ENCODE results near the gene MEGF8. TPM values are rescaled to one million over a fixed set of nuclear protein-coding genes. Genes with fewer than 3 reads are reported as not detected.

Gene MEGF8
- total RNA-seq, 1 donor from 2014 or later = 30.2 TPM

GRCh38 chr19:42348211-42348610 is 22.8 kb downstream of the MEGF8 start:
- H3K4me3 ChIP-seq (ENCODE audit: low read depth, low read length) = no peak overlapping the region
- no peak for TF ChIP-seq CTCF (conservative IDR thresholded peaks at IDR 0.05; ENCODE audit: low read depth, low read length)
- no peak for DNase-seq (ENCODE audit: low read depth)

- no peak for DNase-seq (ENCODE audit: low read depth)
- H3K4me3 ChIP-seq (ENCODE audit: low read depth, low read length) = no peak overlapping the region
- TF ChIP-seq CTCF (conservative IDR thresholded peaks at IDR 0.05; ENCODE audit: low read depth, low read length) = no peak
Observed at GRCh38 chr19:42349378-42350107, 24.1 kb downstream of the MEGF8 start.

DNA sequence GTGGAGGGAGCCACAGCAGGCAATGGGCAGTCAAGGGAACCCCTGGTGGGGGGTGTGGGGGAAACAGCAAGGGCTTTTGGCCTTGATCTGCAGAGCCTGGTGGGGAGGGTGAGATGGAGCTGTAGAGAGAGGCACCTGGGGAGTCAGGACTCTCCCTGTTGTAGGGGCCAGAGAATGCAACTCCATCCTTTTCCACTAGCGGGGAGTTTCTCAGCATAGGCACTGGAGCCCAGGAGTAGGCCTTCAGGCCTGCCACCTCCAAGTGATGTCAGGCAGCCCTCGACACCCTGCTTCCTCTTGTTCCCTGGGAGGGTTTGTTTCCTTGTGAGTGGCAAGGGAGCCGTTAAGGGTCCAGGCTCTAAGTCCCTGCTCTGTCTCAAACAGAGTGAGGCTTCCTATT is 25.0 kb downstream of the MEGF8 start:
- H3K4me3 ChIP-seq (ENCODE audit: low read depth, low read length) = no peak overlapping the region
- DNase-seq (ENCODE audit: low read depth) = no peak
- no peak for TF ChIP-seq CTCF (conservative IDR thresholded peaks at IDR 0.05; ENCODE audit: low read depth, low read length)

- no peak for TF ChIP-seq CTCF (conservative IDR thresholded peaks at IDR 0.05; ENCODE audit: low read depth, low read length)
- DNase-seq (ENCODE audit: low read depth) = no peak
- H3K4me3 ChIP-seq (ENCODE audit: low read depth, low read length) = no peak overlapping the region
Observed at GRCh38 chr19:42351079-42351735, 25.8 kb downstream of the MEGF8 start.

- no peak overlapping the region for H3K4me3 ChIP-seq (ENCODE audit: low read depth, low read length)
- TF ChIP-seq CTCF (conservative IDR thresholded peaks at IDR 0.05; ENCODE audit: low read depth, low read length) = no peak
- no peak for DNase-seq (ENCODE audit: low read depth)
Observed at GRCh38 chr19:42352301-42353259, 27.1 kb downstream of the MEGF8 start.

DNA sequence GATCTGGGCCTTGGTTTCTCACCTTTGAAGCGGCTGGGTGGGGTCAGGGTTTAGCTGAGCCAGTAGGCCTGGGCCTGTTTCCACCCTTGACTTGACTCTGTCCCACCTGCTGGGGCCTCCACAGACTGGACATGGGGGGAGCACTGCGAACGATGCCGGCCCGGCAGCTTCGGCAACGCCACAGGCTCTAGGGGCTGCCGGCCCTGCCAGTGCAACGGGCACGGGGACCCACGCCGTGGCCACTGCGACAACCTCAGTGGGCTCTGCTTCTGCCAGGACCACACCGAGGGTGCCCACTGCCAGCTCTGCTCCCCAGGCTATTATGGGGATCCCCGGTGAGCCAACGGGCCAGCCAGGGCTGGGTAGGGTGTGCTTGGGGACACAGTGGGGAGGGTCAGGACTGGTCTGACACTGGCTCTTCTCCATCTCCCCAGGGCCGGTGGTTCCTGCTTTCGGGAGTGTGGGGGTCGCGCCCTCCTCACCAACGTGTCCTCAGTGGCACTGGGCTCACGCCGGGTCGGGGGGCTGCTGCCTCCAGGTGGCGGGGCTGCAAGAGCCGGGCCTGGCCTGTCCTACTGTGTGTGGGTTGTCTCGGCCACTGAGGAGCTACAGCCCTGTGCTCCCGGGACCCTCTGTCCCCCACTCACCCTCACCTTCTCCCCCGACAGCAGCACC is 28.0 kb downstream of the MEGF8 start:
- TF ChIP-seq CTCF (conservative IDR thresholded peaks at IDR 0.05; ENCODE audit: low read depth, low read length) = no peak
- DNase-seq (ENCODE audit: low read depth) = no peak
- H3K4me3 ChIP-seq (ENCODE audit: low read depth, low read length) = no peak overlapping the region
